Activated effector memory CD4-positive, alpha-beta T cell treated with anti-CD3 and anti-CD28 coated beads, Interleukin-2, amount 50 U/mL, for 16 hours (primary cell): ENCODE data around the gene SBK1.
"Not testable (repeated sequence)": the region's sequence is repeated elsewhere in the genome, so short reads cannot be mapped to it uniquely, and the experiment has no call there.

Experiments
- DNase-seq: peaks from one replicate; pipeline ENCODE4 v3.0.0-alpha.2; 2020

Gene SBK1

DNA sequence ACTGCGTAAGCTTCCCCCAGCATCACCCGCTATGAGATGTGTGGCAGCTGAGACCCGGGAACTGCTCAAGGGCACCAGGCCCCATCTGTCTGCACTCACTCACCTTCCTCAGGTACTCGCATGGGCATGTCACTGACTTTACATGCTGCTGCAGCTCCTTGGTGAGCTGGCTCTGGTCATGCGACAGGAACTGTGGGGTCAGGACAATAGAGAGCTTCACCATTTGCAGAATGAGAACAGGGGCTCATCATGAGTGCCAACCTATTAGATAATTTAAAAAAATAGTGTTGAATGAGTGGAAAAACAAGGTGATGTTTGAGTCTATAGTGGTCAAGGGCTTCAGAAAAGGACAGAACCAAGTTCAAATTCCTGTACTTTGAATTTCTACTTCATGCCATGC, 70.3 kb downstream of the SBK1 start:
- DNase-seq = not testable (repeated sequence)

DNA sequence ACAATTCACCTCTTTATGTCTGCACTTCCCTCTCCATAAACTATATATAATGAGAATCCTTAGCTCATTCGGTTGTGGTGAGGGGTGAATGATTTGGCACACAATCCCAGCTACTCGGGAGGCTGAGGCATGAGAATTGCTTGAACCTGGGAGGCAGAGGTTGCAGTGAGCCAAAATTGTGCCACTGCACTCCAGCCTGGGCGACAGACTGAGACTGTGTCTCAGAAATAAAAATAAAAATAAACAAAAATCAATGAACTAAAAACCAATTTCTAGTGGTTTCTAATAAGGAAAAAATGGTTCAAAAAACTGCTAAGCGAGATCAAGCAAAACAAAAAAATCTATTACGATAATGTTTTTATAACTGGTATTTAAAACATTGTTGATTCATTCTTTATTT, 71.1 kb downstream of the SBK1 start, which contains the start of gene NPIPB6:
Gene NPIPB6, minus strand, starts transcription at position 101 of the 400 bp plus-strand sequence. CDS start 686 bp downstream, outside the sequence.
- not testable (repeated sequence) for DNase-seq

DNA sequence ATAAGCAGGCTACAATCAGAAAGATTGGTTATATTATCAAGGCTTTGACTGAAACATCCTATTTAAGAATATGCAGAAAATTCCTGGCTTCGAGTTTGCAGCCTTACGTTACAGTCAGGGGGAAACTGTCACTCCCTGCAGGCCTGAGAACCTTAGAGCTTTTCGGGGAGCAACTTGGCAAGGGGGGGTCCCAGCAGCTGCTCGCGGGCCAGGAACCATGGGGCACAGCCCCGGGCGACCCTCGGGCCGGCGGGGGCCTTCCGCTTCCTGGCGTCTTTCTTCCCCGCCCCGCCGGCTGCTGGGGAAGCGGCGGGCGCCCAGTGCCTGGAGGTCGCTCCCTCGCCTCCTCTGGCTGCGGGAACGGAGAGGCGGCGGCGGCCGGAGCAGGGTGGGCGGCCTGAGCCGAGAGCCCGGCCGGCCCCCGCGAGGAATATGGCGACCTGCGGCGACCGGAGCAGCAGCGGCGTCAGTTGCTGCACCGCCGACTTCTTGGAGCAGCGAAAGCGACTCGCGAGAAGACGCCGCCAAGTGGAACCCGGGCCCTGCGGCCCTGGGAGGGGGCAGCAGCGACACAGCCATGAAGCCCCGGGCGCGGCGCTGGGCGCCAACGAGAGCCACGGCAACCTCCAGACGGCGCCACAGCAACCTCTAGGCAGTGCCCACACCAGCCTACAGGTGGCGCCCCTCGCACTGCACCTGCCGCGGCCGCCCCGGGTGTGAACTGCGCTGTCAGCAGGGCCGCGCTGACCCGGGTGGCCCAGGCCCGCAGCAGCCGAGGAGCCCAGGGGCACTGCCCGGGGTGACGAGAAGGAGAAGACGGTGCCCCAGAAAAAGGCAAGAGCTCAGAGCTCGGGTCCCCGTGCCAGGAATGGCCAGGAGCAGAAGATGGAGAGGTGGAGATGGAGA, 72.2 kb downstream of the SBK1 start:
- DNase-seq = peak; percentile 60

GRCh38 chr16:28367926-28368325, 75.6 kb downstream of the SBK1 start:
- not testable (repeated sequence) for DNase-seq
